Pulmonary artery endothelial cell (primary cell): ENCODE measurements around the gene MRPS18A. TPM values are rescaled to one million over a fixed set of nuclear protein-coding genes. Genes with fewer than 3 reads are reported as not detected.
"Not testable (repeated sequence)": the region's sequence is repeated elsewhere in the genome, so short reads cannot be mapped to it uniquely, and the experiment has no call there.

Source experiments
- DNase-seq: peaks from one replicate; pipeline ENCODE4 v3.0.0-alpha.2; 2011; ENCODE audit warnings: low read depth, low spot score
- total RNA-seq: library from RNA; depleted of rRNA; stranded (reverse); fragments of >200 nt; gene quantifications from 2 replicates; pipeline ENCODE4 v1.2.3, GENCODE V29; 2014

Gene MRPS18A
- total RNA-seq, 1 donor from 2014 or later, result 55.3 TPM

DNA sequence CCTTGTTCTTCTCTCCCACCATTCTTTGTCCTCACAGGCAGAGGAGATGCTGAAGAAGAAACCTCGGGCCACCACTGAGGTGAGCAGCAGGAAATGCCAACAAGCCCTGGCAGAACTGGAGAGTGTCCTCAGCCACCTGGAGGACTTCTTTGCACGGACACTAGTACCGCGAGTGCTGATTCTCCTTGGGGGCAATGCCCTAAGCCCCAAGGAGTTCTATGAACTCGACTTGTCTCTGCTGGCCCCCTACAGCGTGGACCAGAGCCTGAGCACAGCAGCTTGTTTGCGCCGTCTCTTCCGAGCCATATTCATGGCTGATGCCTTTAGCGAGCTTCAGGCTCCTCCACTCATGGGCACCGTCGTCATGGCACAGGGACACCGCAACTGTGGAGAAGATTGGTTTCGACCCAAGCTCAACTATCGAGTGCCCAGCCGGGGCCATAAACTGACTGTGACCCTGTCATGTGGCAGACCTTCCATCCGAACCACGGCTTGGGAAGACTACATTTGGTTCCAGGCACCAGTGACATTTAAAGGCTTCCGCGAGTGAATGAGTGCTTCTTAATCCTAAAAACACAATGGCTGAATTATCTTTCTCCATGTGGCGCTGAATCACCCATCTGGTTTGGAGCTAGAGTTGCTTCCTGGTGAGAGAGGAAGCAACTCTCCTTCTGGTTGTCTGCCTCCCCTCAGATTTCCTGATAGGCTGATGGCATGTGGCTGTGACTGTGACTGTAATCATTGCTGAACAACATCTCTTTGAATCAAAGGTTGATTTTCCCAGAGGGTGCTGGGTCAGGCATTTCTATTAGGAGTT, 47.4 kb downstream of the MRPS18A start:
- no peak for DNase-seq

DNA sequence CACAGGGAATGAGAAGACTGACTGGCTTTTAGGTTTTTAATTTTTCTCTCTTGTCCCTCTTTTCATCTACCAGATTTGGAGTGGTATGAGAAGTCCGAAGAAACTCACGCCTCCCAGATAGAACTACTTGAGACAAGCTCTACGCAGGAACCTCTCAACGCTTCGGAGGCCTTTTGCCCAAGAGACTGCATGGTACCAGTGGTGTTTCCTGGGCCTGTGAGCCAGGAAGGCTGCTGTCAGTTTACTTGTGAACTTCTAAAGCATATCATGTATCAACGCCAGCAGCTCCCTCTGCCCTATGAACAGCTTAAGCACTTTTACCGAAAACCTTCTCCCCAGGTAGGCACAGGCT, 51.3 kb downstream of the MRPS18A start:
- no peak for DNase-seq

DNA sequence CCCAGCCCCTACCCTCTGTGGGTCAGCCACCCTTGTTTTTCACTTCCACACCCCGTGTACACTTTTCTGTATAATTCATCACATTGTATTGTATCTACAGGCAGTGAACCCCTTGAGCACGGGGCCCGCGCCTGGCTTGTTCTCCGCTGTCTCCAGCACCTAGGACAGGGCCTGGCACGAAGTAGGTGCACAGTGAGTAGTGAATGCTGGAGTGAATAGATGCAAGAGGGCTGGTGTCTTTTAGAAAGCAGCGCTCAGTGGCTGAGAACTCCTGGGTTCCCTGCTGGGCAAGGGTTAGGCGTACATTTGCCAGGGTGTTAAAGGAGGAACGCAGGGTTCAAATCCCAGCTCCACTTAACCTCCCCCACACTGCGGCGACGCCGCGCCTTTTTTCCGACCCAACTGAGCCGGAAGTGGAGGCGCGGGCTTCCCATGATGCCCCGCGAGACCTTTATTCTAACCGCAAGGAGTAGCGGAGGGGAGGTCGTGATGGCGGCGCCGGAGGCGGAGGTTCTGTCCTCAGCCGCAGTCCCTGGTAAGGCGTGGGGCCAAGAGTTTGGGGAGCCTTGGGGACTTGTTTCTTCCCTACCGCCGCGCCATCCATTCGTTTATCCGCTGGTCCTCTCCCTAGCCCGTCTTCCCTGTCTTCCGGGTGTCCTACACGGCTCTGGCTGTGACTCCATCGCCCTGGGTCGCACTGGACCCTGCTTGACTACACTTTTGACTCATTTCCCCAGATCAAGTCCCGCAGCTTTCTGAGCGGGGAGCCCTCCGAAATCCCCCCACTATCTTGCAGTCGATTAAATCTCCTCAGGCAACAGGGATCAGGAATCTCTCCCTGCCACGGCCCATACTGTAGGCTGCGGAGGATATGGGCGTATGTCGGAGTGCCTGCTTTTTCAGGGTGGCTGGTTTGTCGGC, 51.9 kb downstream of the MRPS18A start, which contains the start of gene MAD2L1BP:
Gene MAD2L1BP, plus strand, starts transcription at position 454 of the 921 bp plus-strand sequence. Its CDS starts 36 bp downstream, at position 490.
- DNase-seq, result no peak

DNA sequence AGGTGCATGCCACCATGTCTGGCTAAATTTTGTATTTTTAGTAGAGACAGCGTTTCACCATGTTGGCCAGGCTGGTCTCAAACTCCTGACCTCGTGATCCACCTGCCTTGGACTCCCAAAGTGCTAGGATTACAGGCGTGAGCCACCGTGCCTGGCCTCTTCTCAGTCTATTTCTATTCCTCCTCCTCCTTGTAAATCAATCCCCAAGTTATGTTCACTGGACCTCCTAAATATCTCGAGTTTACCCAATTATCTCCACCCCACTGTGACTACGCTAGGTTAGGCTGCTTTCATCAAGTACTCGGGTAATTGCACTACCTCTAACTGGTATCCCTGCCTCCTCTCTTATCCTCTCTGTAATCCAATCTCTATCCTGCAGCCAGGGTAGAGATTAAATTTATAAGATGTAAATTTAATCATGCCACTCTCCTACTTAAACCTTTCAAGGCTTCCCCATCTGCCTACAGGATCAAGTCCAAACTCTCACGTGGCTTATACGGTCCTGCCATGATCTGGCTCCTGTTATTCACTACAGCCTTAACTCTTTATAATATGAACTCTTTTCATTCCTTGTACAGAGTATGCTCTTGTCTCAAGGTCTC, 52.8 kb downstream of the MRPS18A start:
- DNase-seq, result no peak

DNA sequence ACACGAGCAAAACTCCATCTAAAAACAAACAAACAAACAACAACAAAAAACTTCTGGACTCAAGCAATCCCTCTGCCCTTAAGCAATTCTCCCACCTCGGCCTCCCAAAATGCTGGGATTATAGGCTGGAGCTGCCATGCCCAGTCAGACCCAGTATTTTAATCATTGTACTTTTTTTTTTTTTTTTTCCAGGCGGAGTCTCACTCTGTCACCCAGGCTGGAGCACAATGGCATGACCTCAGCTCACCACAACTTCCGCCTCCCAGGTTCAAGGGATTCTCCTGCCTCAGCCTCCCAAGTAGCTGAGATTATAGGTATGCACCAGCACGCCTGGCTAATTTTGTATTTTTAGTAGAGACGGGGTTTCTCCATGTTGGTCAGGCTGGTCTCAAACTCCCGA, 54.6 kb downstream of the MRPS18A start:
- not testable (repeated sequence) for DNase-seq

DNA sequence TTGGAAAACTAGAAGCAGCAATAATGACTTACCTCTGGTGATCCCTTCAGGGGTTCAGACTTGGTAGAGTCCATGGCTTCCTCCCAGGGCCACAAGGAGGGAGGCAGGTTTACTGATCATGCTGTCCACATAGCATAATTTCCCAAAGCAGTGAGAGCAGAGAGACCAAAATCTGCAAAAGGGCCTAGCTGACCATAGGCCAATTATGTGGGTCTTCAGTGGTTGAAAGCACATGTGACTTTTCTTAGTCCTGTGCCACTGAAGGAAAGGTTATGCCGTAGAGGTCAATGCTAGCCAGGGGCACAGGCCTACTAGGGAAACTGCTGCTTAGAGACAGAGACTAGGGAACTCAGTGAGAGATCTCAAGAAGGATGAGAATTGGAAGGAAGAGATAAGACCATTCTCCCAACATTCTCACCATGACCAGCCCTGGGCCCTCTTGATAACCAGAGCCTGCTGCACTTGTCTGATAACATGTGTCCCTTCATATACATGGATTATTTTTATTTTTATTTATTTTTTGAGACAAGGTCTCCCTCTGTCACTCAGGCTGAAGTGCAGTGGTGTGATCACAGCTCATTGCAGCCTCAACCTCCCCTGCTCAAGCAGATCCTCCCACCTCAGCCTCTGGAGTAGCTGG, 56.5 kb downstream of the MRPS18A start:
- DNase-seq, result no peak

DNA sequence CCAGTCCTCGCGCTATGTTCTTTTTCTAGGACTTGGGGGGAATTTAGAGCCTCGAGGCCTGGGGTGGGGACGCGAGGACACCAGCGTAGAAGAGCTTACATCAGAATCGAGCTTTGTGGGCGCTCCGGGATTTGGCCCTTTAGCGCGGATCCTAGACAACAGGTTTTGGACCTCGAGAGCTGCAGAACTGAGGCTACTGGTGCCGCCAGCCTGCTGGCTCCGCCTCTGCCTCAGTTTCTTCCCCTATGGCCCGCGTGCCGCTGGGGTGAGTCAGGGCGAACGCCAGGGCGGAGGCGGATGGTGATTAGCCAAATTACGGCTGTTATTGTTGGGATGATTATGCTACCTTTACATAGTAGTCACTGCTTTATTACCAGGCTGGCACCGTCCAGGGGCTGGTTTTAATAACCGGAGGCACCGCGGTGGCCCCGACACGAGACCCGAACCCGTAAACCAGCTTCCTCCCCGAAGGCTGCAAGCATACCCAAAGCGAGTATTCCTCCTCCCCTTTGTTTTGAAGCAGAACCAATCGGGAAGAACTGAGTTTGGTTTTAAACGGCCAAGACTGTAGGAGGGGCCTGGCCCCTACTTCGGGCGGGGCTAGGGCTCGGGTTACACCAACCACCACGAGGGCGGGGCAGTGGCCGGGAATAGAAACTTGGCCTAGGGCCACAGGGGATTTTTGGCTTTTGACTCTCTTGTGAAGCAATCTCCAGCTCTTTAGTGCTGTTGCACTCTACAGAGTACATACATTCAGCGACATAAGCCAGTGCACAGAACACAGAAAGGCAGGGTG, 57.9 kb downstream of the MRPS18A start:
- peak; percentile 88 for DNase-seq

DNA sequence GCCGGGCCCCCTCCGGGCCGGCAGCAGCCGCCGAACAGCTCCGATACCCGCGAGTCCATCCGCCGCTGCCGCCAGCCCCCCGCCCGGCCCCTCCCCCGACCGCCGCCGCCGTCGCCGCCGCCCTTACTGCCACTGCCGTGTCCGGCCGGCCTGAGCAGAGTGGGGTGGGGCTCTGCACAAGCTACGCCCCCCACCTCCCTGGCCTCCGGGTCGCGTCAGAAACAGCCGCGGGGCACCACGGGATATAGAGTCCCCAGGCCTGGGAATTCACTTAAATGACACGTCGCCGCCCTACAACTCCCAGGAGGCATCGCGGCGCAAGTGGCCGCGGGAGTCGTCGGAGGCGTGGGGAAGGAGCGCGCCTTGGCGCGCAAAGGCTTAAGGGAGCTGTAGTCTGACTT, 58.5 kb downstream of the MRPS18A start, which contains the start of gene GTPBP2:
Gene GTPBP2, minus strand, starts transcription at position 161 of the 401 bp plus-strand sequence. Its CDS starts 102 bp downstream, at position 59.
- peak; percentile 97 for DNase-seq

DNA sequence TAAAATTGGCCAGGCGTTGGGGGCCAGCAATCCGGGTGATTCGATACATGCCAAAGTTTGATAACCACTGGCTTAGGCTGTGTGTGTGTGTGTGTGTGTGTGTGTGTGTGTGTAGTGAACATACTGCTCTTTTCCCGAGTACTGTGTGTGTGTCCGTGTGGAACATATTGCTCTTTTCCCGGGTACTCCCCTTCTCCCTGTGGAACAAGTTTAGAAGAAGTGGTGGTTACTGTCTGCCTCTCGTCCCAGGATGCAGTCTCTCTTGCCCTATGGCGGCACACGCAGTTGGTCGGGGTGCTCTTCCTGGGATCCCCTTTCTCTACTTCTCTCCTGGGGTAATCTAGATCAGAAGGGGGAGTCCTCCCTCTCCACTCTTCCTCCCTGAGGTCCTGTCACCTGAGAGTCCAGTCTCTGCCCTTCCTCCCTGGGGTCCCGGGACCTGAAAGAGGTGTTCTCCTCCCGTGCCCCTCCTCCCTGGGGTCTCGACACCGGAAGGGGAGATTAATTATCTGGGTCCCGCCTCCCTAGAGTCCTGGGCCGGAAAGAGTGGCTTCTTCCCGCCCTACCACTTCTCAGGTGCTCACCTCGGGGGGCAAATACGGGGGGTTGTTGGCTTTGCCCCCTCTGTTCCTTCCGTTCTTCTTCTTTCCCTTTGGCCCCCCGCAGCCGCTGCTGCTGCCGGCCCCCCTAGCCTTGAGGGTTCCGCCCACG, 59.0 kb downstream of the MRPS18A start:
- no peak for DNase-seq

DNA sequence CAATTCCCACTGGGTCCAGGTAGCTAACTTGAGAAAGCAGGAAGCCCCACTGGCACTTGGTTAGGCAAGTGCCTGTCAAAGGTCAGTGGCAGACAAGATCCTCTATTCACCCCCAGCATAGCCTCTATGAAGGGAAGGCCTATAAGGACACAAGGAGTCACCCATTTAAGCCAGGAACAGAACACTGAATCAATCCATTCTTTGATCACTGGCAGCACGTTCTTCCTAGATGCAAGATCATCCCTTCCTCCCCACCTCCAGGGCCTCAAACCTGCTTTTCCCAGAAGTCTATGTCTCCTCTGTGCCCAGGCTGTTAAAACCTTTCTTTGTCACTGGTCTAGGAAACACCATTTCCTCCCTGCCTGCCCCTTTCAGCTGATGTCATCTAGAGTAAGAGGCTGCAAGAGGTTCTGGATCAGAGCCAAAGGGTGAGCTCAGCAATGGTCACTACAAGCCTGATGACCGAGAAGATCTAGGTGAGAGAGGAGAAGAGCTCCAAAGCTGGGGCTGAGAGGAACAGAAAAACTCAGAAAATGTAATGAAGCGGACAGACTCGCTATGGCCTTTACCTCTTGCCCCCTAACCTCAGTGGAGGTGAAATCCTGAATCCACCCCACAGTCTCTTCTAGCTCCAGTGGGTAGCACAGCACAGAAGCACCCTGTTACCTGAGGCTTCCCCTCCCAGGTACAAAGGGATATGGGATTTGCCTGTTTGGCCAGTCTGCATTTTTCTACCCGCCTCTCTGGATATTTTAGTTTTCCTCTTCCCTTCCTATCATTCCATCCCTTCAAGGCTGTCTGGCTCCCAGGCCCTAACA, 60.4 kb downstream of the MRPS18A start:
- peak; percentile 91 for DNase-seq

DNA sequence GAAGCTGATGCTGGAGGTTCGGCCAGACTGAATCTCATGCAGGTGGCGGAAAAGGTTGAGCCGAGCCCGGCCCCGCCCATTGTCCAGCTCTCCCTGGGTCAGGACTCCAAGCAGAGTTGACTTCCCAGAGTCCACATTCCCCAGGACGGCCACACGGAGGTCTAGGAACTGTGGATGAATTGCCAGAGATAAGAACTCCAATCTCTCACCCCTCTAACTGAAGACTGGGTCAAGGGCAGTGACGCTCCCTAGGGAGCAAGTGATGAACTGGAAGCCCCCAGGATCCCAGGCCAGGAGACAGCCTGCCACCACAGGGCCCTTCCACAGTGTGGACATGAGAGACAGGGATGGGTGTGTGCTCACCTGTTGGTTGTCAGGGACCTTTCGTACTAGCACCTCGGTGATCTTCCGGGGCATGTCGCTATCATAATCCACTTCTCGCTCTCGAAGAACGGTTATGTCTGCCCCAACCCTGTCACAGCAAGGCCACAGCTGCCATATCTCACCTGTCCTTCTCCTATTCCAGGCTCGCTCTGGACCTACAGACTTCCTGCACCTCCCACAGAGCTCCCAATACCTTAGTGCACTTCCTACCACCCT, 62.1 kb downstream of the MRPS18A start:
- DNase-seq, result no peak

DNA sequence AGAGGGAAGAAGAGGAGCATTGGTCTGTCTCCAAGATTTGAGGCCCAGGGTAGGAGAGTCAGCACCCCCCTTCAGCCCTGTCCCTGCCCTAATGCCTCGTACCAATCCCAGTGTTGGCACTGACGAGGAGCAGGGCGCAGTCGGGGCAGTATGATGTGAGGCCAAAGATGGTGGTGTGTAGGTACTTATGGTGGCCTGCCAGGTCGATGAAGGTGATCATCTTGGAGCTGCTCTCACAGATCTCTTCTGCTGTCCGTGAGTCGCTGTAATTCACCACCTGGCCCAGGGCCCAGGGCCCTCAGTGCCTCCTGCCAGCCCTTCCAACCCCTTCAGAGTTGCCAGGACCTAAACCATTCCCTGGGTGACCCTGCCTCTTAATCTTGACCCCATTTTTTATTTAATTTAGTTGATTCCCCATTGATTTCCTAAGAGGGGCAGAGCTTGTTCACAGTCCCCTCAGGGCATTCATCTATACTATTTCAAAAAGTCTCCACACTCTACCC, 62.8 kb downstream of the MRPS18A start:
- no peak for DNase-seq

DNA sequence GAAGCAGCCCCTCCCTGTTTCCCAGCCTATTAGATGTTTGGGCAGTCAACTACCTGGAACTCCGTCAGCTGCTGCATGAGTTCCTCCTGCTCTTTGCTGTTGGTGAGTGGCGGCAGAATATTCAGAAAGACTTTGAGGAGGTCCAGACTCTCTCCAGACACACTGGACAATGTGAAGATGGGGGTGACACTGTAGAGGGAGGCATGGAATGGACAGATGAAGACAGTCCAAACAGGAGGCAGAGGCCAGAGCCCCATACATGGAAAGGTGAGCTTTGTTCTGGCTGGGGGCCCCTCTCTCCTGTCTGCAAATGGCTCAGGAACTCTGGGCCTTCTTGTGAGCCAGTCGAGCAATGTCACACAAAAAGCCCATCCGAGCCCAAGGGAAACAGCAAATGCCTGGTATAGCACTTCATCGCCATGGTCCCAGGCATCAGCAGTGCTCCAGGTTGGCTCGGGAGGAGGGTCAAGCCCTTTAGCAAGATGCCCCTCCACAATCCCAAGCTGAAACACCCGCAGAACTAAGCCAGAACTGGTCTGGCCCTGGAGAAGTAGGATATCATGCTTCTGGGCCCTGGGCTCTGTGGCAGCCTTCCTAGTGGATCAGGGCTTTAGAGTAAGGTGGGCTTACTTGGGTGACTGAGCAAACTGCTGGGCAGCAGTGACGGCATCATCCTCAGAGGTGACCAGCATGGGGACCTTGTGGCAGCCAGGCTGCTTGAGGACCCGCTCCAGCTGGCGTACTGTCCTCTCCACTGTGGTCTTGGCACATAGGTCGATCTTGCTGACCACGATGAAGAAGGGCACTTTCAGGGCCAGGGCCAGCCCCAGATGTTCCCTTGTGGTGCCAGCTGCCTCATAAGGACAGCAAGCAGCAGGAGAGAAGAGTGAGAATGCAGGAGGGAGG, 63.5 kb downstream of the MRPS18A start:
- DNase-seq, result no peak

DNA sequence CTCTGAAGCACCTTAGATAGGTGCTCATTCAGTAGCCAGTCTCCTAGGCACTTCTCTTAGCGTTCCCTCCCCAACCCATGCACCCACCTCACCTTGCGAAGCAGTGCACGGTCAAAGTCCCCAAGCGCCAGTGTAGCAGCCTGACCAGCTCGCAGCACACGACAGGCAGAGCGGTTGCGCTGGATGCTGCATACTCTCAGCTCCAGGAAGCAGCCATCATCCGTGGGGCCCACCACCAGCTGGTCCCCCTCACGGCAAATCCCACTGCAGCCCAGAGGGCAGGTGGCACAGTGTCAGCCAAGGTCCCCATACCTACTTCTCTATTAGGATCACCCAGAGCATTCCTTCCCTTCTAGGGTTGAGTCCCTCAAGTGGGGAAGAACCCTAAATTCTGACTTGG, 65.0 kb downstream of the MRPS18A start:
- no peak for DNase-seq

DNA sequence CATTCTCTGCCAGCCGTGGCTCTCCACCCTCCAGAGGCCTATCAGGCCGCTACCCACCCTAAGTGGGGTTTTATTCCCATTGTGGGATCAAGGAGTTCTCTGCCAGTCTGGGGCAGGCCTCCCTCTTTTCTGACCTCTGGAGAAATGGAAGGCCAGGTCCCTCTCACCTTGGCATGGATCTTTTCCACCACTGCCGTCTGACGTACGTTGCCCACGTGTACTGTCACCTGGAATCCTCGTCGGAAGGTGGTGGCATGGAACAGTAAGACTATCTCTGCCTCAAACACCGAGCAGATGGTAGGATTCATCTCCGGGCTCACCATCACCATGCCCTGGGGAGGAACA, 65.8 kb downstream of the MRPS18A start:
- DNase-seq, result no peak
